Left ventricle myocardium superior (tissue), 1 donor: ENCODE data around the gene ASB15. TPM values are rescaled to one million over a fixed set of nuclear protein-coding genes. Genes with fewer than 3 reads are reported as not detected.
"Not testable (repeated sequence)": the region's sequence is repeated elsewhere in the genome, so short reads cannot be mapped to it uniquely, and the experiment has no call there.

ENCODE experiments used
- ATAC-seq: fragments of 200-7000 bp; cut with Tn5 transposase; one replicate; pipeline ENCODE4 v1.9.1; 2020; ENCODE audit warnings: mild to moderate bottlenecking, moderate library complexity
- DNase-seq: peaks from one replicate; pipeline ENCODE4 v3.0.0-alpha.2; 2020
- intact Hi-C: fragments of 100-400 bp; cut with micrococcal nuclease; formaldehyde crosslinking; loops from one replicate; pipeline ENCODE4 v1.11.0; 2022
- long read RNA-seq: library from polyadenylated mRNA; unstranded; transcript quantifications from one replicate; pipeline ENCODE4 v2.0.0, GENCODE V29; 2021
- total RNA-seq: library from RNA; stranded (reverse); fragmentation: NEBNext Ultra II Directional; extraction: Animal tissue kit (Norgen Biotek cat#: 25700); gene quantifications from one replicate; pipeline ENCODE4 v1.2.1, GENCODE V29; 2021
- donor health status: DM: no; HTN: yes; CAD: no; lungs with severe emphysema.

Gene ASB15
- 96.2 TPM for total RNA-seq
- long read RNA-seq, transcript ASB15-205 (12 exons, 2,956 nt), result major isoform, 18 of 135 reads
- long read RNA-seq, partial matches to known transcripts, result 13 of 135 reads
- long read RNA-seq, other reads (novel, unspliced or antisense), result 104 of 135 reads

- intact Hi-C loops, result no loop called here
- DNase-seq (no peak), ATAC-seq (peak; percentile 94)
Observed at GRCh38 chr7:123601530-123601929, at the start of gene ASB15. Gene ASB15 (plus strand): TSS chr7:123601821. CDS start chr7:123614503, 12,682 bp downstream.

GRCh38 chr7:123552134-123552533 lies 49.5 kb upstream of the ASB15 start:
- ATAC-seq, intact Hi-C loops: not testable (repeated sequence)

GRCh38 chr7:123552641-123553040 lies 49.0 kb upstream of the ASB15 start:
- ATAC-seq (peak; percentile 80), DNase-seq (no peak)
- intact Hi-C loops, result no loop called here

More at GRCh38 chr7:123552134-123552533, 49.5 kb upstream of the ASB15 start:
- not testable (repeated sequence) for DNase-seq

- ATAC-seq (no peak), DNase-seq (no peak)
- intact Hi-C loops, result no loop called here
Observed at GRCh38 chr7:123553159-123553558, 48.5 kb upstream of the ASB15 start.

- intact Hi-C loops, result no loop called here
- ATAC-seq, result no peak
Observed at GRCh38 chr7:123555484-123555883, 46.1 kb upstream of the ASB15 start.

GRCh38 chr7:123557016-123557397 lies 44.6 kb upstream of the ASB15 start:
- no peak for DNase-seq
- intact Hi-C loops, result no loop called here
- ATAC-seq, result peak; percentile 29

More at GRCh38 chr7:123555484-123555883, 46.1 kb upstream of the ASB15 start:
- no peak for DNase-seq

- peak; percentile 99 for ATAC-seq
- intact Hi-C loops, result no loop called here
Observed at GRCh38 chr7:123557398-123558288, 44.0 kb upstream of the ASB15 start, which contains the start of gene NDUFA5. Gene NDUFA5 (minus strand): TSS chr7:123557818. CDS start chr7:123557795, 23 bp downstream.

GRCh38 chr7:123558289-123558874 lies 43.2 kb upstream of the ASB15 start:
- DNase-seq (no peak), ATAC-seq (no peak)
- intact Hi-C loops, result no loop called here

More at GRCh38 chr7:123557398-123558288, 44.0 kb upstream of the ASB15 start, which contains the start of gene NDUFA5:
- DNase-seq, result peak; percentile 94

GRCh38 chr7:123562121-123562520 lies 39.5 kb upstream of the ASB15 start:
- ATAC-seq, result no peak
- no peak for DNase-seq
- intact Hi-C loops, result no loop called here

- DNase-seq (no peak), ATAC-seq (no peak)
- intact Hi-C loops, result no loop called here
Observed at GRCh38 chr7:123569352-123570010, 32.1 kb upstream of the ASB15 start.

- ATAC-seq (no peak), DNase-seq (no peak)
- intact Hi-C loops, result no loop called here
Observed at GRCh38 chr7:123570390-123571182, 31.0 kb upstream of the ASB15 start.

- no peak for DNase-seq
- ATAC-seq, result no peak
- intact Hi-C loops, result no loop called here
Observed at GRCh38 chr7:123571187-123571586, 30.4 kb upstream of the ASB15 start.

- DNase-seq, result no peak
- no peak for ATAC-seq
- intact Hi-C loops, result no loop called here
Observed at GRCh38 chr7:123571684-123572083, 29.9 kb upstream of the ASB15 start.

- ATAC-seq, result no peak
- no peak for DNase-seq
- intact Hi-C loops, result no loop called here
Observed at GRCh38 chr7:123573341-123573740, 28.3 kb upstream of the ASB15 start.

- no peak for DNase-seq
- no peak for ATAC-seq
- intact Hi-C loops, result no loop called here
Observed at GRCh38 chr7:123573896-123574467, 27.6 kb upstream of the ASB15 start.

GRCh38 chr7:123579416-123579815 lies 22.2 kb upstream of the ASB15 start:
- intact Hi-C loops, result no loop called here
- DNase-seq (no peak), ATAC-seq (no peak)

- intact Hi-C loops, result no loop called here
- DNase-seq (no peak), ATAC-seq (peak; percentile 80)
Observed at GRCh38 chr7:123580406-123581161, 21.0 kb upstream of the ASB15 start.

- peak; percentile 24 for ATAC-seq
- no peak for DNase-seq
- intact Hi-C loops, result no loop called here
Observed at GRCh38 chr7:123581162-123581459, 20.5 kb upstream of the ASB15 start.
